Nephron progenitor cell (in vitro differentiated cells): ENCODE measurements around the gene ULBP2.

Experiments used
- DNase-seq: peaks from one replicate; pipeline ENCODE4 v3.0.0; 2021
- H3K27ac Mint-ChIP-seq: 2 replicates; pipeline ENCODE4 v1.8.0; 2021; ENCODE audit warnings: mild to moderate bottlenecking, moderate library complexity, mixed read lengths
- H3K27me3 Mint-ChIP-seq: 2 replicates; pipeline ENCODE4 v1.8.0; 2021; ENCODE audit warnings: mild to moderate bottlenecking, low read depth, mixed read lengths; ENCODE audit not compliant: poor library complexity
- H3K36me3 Mint-ChIP-seq: 2 replicates; pipeline ENCODE4 v1.8.0; 2021; ENCODE audit warnings: low read depth, mixed read lengths
- H3K4me1 Mint-ChIP-seq: 2 replicates; pipeline ENCODE4 v1.8.0; 2021; ENCODE audit warnings: mixed read lengths
- H3K4me3 Mint-ChIP-seq: 2 replicates; pipeline ENCODE4 v1.8.0; 2021; ENCODE audit warnings: mild to moderate bottlenecking, moderate library complexity, mixed read lengths
- H3K9me3 Mint-ChIP-seq: 2 replicates; pipeline ENCODE4 v1.8.0; 2021; ENCODE audit warnings: mild to moderate bottlenecking, moderate library complexity, mixed read lengths
- CTCF ChIP-seq: fragments of 200-600 bp; sonication (generic); IDR thresholded peaks from 2 replicates; pipeline ENCODE4 v1.5.0; 2021; ENCODE audit warnings: antibody characterized with exemption

Gene ULBP2

DNA sequence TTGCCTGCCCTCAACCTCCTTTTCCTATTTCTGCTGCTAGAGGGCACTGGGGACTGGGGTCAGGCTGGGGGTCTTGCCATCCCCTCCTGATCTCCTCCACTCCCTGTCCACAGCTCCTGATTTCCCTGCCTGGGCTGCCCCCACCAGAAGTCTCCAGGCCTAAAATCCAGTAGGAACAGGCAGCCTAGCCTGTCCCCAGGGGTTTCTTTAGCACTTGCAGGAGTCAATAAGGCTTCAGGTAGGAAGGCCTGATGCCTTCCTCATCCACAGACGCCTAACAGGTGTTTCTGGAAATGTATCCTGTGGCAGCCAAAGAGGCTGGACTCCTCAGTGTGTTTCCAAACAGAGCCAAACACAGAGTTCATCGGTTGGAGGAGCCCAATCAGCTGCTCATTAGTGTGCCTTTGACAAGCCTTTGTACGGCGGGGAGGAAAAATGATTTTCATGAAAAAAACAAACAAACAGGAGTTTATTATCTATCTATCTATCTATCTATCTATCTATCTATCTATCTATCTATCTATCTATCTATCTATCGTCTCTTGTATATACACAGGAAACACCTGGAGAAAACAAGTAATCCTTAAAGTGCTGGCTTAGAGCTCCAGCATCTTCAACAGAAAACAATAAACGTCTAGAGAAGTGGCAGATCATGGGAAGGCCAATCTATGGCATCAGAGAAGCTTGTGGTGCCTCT is 40.2 kb upstream of the ULBP2 start:
- Mint-ChIP-seq H3K27ac (no peak overlapping the region), H3K36me3 (no peaks in the 10 kb centered on the region), H3K27me3 (peaks cover 39% of the 10 kb centered on the region), H3K9me3 (no peaks in the 10 kb centered on the region), H3K4me1 (no peaks in the 10 kb centered on the region), H3K4me3 (no peak overlapping the region)
- no peak for TF ChIP-seq CTCF
- no peak for DNase-seq

DNA sequence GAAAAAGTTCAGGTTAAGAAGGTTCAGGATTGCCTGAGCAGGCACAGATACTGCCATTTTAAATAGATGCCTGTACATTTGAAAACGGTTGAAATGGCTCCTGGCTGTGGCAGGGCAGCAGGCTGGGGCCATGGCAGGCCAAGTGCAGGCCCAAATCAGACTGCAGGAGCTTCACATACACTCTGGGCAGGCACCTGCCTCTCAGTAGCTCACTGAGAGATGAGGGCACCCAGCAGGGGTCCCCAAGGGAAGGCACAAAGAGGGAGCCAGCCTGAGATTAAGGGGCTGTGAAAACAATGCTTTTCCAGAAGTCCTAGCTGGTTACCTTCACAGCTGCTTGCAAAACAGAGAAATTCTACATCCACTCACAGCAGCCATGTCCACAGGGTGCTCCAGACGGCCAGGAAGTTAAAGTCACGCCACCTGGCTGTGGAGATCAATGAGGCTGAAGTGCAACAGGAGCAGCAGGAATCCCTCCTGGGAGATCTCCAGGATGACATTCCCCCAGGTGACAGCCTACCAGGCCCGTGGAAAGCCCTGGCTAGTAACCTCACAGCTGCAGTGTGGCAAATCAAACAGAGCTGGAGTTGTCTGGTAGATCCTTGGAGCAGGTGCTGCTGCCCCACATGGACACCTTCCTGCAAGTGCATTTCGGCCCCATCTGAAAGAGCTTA is 37.7 kb upstream of the ULBP2 start:
- no peaks in the 10 kb centered on the region for H3K4me1 Mint-ChIP-seq
- no peak overlapping the region for H3K4me3 Mint-ChIP-seq
- peaks cover 33% of the 10 kb centered on the region for H3K27me3 Mint-ChIP-seq
- DNase-seq: no peak
- TF ChIP-seq CTCF: no peak
- no peak overlapping the region for H3K27ac Mint-ChIP-seq
- H3K9me3 Mint-ChIP-seq: peaks cover 19% of the 10 kb centered on the region
- peaks cover 4% of the 10 kb centered on the region for H3K36me3 Mint-ChIP-seq

- no peak overlapping the region for H3K4me3 Mint-ChIP-seq
- H3K27ac Mint-ChIP-seq: no peak overlapping the region
- DNase-seq: no peak
- peaks cover 31% of the 10 kb centered on the region for H3K27me3 Mint-ChIP-seq
- H3K4me1 Mint-ChIP-seq: no peaks in the 10 kb centered on the region
- H3K9me3 Mint-ChIP-seq: peaks cover 24% of the 10 kb centered on the region
- peaks cover 4% of the 10 kb centered on the region for H3K36me3 Mint-ChIP-seq
- TF ChIP-seq CTCF: no peak
These were observed 37.0 kb upstream of the ULBP2 start for GRCh38 chr6:149904661-149905370.

DNA sequence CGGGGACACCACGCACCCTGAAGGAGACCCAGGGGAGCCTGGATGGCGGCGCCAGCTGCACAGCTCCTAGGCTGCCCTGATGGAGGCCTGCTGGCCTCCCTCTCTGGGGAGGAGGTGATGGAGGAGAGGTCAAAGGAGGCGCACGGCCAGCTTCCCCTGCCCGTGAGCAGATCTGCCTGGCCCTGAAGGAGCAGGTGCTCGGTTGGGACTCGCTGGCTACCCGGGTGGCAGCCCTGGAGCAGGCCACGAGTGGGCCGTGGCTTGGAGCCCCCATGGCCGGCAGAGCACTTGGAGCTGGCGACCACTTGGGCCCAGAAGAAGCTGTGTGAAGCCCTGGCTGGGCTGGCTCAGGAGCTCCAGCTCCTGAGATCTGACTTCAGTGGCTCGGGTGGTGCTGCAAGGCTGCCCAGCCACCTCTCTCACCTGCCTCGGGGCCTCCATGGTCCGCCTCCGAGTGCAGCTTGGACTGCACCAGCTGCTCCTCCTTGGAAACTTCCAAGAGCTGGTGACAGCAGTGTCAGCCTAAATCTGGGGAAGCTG is 36.4 kb upstream of the ULBP2 start:
- peaks cover 4% of the 10 kb centered on the region for H3K36me3 Mint-ChIP-seq
- no peak for TF ChIP-seq CTCF
- H3K27ac Mint-ChIP-seq: no peak overlapping the region
- no peak for DNase-seq
- no peak overlapping the region for H3K4me3 Mint-ChIP-seq
- H3K27me3 Mint-ChIP-seq: peaks cover 27% of the 10 kb centered on the region
- H3K4me1 Mint-ChIP-seq: no peaks in the 10 kb centered on the region
- H3K9me3 Mint-ChIP-seq: peaks cover 28% of the 10 kb centered on the region

GRCh38 chr6:149905911-149906371 is 35.9 kb upstream of the ULBP2 start:
- Mint-ChIP-seq H3K4me3 (no peak overlapping the region), H3K9me3 (peaks cover 29% of the 10 kb centered on the region), H3K36me3 (peaks cover 4% of the 10 kb centered on the region), H3K27me3 (peaks cover 27% of the 10 kb centered on the region), H3K4me1 (no peaks in the 10 kb centered on the region), H3K27ac (no peak overlapping the region)
- DNase-seq: no peak
- TF ChIP-seq CTCF: no peak
